Measurements from ENCODE around the gene ARTN.

Gene ARTN

DNA sequence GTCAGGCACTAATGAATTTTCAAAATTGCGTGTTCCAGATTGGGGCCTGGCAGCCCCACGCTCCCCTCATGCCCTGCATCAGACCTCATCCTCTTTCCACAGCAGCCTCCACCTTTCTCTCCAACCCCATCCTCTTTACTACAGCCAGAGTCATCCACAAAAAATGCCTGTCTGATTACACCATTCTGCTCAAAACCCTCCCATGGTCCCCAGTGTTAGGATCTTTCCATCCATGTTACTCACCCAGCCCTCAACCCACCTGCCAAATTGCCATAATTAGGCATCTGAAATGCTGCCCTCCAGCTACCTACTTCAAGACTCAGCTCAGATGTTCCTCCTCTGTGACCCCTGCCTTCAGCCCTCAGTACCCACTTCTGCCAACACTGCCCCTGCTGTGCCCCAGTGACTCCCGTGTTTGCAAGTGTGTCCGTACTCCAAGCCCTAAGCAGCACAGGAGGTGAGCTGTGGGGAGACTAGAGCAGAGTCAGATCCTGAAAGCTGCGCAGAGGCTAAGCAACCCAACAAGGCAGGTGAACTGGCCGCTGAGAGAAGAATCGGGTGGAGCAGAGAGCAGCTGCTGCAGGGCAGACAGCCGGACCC is 715 bp upstream of the ARTN start:
- Histone ChIP-seq H3K4me3 (IDR thresholded peaks at IDR 0.05; ENCODE audit: insufficient read depth, low read depth, low read length) (no peak overlapping the region), H3K4me1 (ENCODE audit: low read depth, poor library complexity, severe bottlenecking) (peaks cover 52% of the 10 kb centered on the region), H2AFZ (ENCODE audit: low read depth) (no peak overlapping the region), H3K79me2 (ENCODE audit: insufficient read depth, low read depth) (no peaks in the 10 kb centered on the region), H3K27ac (no peak overlapping the region), H3K27me3 (ENCODE audit: insufficient read depth, low read depth) (no peaks in the 10 kb centered on the region), H3K36me3 (ENCODE audit: insufficient read depth) (no peaks in the 10 kb centered on the region), H3K4me2 (peak overlapping the region; percentile 56; the same call in 1 of the 2 replicates), H4K20me1 (ENCODE audit: insufficient read depth) (no peaks in the 10 kb centered on the region), H3K9ac (no peak overlapping the region)
- TF ChIP-seq, protein P1, sequence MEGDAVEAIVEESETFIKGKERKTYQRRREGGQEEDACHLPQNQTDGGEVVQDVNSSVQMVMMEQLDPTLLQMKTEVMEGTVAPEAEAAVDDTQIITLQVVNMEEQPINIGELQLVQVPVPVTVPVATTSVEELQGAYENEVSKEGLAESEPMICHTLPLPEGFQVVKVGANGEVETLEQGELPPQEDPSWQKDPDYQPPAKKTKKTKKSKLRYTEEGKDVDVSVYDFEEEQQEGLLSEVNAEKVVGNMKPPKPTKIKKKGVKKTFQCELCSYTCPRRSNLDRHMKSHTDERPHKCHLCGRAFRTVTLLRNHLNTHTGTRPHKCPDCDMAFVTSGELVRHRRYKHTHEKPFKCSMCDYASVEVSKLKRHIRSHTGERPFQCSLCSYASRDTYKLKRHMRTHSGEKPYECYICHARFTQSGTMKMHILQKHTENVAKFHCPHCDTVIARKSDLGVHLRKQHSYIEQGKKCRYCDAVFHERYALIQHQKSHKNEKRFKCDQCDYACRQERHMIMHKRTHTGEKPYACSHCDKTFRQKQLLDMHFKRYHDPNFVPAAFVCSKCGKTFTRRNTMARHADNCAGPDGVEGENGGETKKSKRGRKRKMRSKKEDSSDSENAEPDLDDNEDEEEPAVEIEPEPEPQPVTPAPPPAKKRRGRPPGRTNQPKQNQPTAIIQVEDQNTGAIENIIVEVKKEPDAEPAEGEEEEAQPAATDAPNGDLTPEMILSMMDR (conservative IDR thresholded peaks at IDR 0.05; ENCODE audit: low read depth, low read length) = no peak

DNA sequence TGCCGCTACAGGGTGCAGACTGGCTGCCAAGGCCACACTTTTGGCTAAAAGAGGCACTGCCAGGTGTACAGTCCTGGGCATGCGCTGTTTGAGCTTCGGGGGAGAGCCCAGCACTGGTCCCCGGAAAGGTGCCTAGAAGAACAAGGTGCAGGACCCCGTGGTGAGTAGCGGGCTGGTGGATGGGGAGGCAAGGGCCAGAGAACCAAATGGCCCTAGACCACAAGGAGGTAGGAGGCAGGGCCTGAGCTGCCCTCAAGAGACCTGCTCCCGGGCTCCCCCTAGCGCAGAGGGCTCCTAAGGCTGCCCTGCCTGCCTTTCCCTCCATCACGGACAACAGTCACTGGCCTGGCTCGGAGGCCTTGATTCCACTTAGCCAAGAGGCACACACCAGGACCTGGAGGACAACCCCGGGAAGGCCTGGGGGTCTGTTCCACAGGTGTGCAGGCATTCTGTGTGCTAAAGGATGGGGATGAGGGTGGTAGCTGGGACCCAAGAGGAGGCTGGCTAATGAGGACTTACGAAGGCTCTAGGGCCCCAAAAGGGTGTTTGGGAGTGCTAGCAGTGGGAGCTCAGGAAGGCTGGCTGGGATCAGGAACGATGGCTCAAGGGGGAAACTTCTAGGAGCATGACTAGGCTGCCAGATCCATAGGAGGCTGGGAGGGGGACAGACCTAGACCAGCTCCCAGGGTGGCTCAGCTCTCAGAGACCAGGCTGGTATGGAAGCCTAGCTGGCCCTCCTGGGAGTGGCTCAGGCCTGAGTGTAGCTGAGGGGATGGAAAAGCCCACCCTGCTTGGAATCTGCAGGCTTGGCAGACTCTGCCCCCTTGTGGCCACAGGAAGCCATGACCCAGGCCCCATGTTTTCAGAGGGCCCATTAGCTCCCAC is 742 bp downstream of the ARTN start:
- Histone ChIP-seq H3K9ac (no peak overlapping the region), H3K27me3 (ENCODE audit: insufficient read depth, low read depth) (no peaks in the 10 kb centered on the region), H3K4me2 (peak overlapping the region; percentile 33; the same call in 1 of the 2 replicates), H2AFZ (ENCODE audit: low read depth) (no peak overlapping the region), H3K4me3 (IDR thresholded peaks at IDR 0.05; ENCODE audit: insufficient read depth, low read depth, low read length) (no peak overlapping the region), H3K36me3 (ENCODE audit: insufficient read depth) (no peaks in the 10 kb centered on the region), H3K4me1 (ENCODE audit: low read depth, poor library complexity, severe bottlenecking) (peaks cover 52% of the 10 kb centered on the region), H4K20me1 (ENCODE audit: insufficient read depth) (no peaks in the 10 kb centered on the region), H3K79me2 (ENCODE audit: insufficient read depth, low read depth) (no peaks in the 10 kb centered on the region), H3K27ac (no peak overlapping the region)
- TF ChIP-seq, protein P1 (conservative IDR thresholded peaks at IDR 0.05; ENCODE audit: low read depth, low read length) = peak; percentile 92

DNA sequence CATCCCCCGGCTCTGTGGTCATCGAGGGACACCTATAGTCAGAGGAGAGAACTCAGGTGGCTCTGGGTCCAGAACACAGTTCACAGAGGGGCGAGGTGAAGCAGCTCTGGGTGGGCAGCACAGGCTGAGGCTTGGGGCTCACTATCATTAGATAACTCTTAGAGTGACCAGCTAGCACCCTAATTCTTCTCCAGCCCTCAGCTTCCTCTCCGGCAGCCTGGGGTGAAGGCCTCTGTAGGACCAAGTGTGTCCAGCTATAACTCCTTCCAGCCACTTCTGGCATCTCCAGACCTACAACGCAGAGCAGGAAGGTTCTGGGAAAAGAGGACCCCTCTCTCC is 1.4 kb downstream of the ARTN start:
- H2AFZ ChIP-seq (ENCODE audit: low read depth) = no peak overlapping the region
- no peak overlapping the region for H3K4me2 ChIP-seq
- no peak overlapping the region for H3K9ac ChIP-seq

DNA sequence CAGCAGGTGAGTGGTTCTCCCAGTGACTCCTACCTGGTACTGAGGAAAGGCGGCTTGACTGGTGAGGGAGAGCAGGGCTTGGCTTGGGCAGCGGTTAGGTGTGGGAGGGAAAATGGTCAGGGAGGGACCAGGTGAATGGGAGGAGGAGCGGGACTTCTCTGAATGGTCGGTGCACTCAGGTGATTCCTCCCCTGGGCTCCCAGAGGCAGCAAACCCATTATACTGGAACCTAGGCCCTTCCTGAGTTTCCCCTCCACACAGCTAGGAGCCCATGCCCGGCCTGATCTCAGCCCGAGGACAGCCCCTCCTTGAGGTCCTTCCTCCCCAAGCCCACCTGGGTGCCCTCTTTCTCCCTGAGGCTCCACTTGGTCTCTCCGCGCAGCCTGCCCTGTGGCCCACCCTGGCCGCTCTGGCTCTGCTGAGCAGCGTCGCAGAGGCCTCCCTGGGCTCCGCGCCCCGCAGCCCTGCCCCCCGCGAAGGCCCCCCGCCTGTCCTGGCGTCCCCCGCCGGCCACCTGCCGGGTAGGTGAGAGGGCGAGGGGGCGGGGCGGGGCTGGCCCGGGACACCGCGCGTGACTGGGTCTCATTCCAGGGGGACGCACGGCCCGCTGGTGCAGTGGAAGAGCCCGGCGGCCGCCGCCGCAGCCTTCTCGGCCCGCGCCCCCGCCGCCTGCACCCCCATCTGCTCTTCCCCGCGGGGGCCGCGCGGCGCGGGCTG is 2.3 kb downstream of the ARTN start:
- TF ChIP-seq, protein P1 (conservative IDR thresholded peaks at IDR 0.05; ENCODE audit: low read depth, low read length) = no peak
- no peaks in the 10 kb centered on the region for H3K79me2 ChIP-seq (ENCODE audit: insufficient read depth, low read depth)
- peaks cover 37% of the 10 kb centered on the region for H3K4me1 ChIP-seq (ENCODE audit: low read depth, poor library complexity, severe bottlenecking)
- no peak overlapping the region for H3K9ac ChIP-seq
- H4K20me1 ChIP-seq (ENCODE audit: insufficient read depth) = no peaks in the 10 kb centered on the region
- no peaks in the 10 kb centered on the region for H3K36me3 ChIP-seq (ENCODE audit: insufficient read depth)
- no peaks in the 10 kb centered on the region for H3K27me3 ChIP-seq (ENCODE audit: insufficient read depth, low read depth)
- no peak overlapping the region for H3K27ac ChIP-seq
- no peak overlapping the region for H3K4me3 ChIP-seq (IDR thresholded peaks at IDR 0.05; ENCODE audit: insufficient read depth, low read depth, low read length)
- H3K4me2 ChIP-seq = no peak overlapping the region
- H2AFZ ChIP-seq (ENCODE audit: low read depth) = no peak overlapping the region

More for the DNA sequence above, 1.4 kb downstream of the ARTN start:
- Histone ChIP-seq H3K36me3 (ENCODE audit: insufficient read depth) (no peaks in the 10 kb centered on the region), H3K27ac (no peak overlapping the region), H3K4me1 (ENCODE audit: low read depth, poor library complexity, severe bottlenecking) (peaks cover 46% of the 10 kb centered on the region), H3K4me3 (IDR thresholded peaks at IDR 0.05; ENCODE audit: insufficient read depth, low read depth, low read length) (no peak overlapping the region), H3K79me2 (ENCODE audit: insufficient read depth, low read depth) (no peaks in the 10 kb centered on the region), H4K20me1 (ENCODE audit: insufficient read depth) (no peaks in the 10 kb centered on the region), H3K27me3 (ENCODE audit: insufficient read depth, low read depth) (no peaks in the 10 kb centered on the region)
- TF ChIP-seq, protein P1 (conservative IDR thresholded peaks at IDR 0.05; ENCODE audit: low read depth, low read length) = no peak; the same call in 1 of the 2 replicates
